T-helper 17 cell (primary cell): ENCODE data around the gene MBD3L2. TPM values are rescaled to one million over a fixed set of nuclear protein-coding genes. Genes with fewer than 3 reads are reported as not detected.
"Not testable (repeated sequence)": the region's sequence is repeated elsewhere in the genome, so short reads cannot be mapped to it uniquely, and the experiment has no call there.

Source experiments
- ATAC-seq: fragments of 150-1000 bp; cut with Tn5 transposase; 2 replicates; pipeline ENCODE4 v1.10.0; 2021; ENCODE audit warnings: mild to moderate bottlenecking, moderate library complexity
- DNase-seq, 3 donors: peaks; one replicate each; pipeline versions ENCODE4 v3.0.0 to v3.0.0-alpha.2; 2020 to 2021
- H3K9me3 ChIP-seq: one replicate; pipeline ENCODE4 v1.7.0; 2013; ENCODE audit warnings: low read length, mild to moderate bottlenecking; ENCODE audit not compliant: control insufficient read depth, poor library complexity, severe bottlenecking
- H3K27ac Mint-ChIP-seq: one replicate; pipeline ENCODE4 v1.8.0; 2022; ENCODE audit warnings: mild to moderate bottlenecking, moderate library complexity, mixed read lengths
- H3K27me3 Mint-ChIP-seq: one replicate; pipeline ENCODE4 v1.8.0; 2022; ENCODE audit warnings: mixed read lengths
- H3K36me3 Mint-ChIP-seq: one replicate; pipeline ENCODE4 v1.8.0; 2022; ENCODE audit warnings: low read depth, mixed read lengths
- H3K4me1 Mint-ChIP-seq: one replicate; pipeline ENCODE4 v1.8.0; 2022; ENCODE audit warnings: mild to moderate bottlenecking, mixed read lengths
- H3K4me3 Mint-ChIP-seq: one replicate; pipeline ENCODE4 v1.8.0; 2022; ENCODE audit warnings: mild to moderate bottlenecking, moderate library complexity, mixed read lengths
- total RNA-seq, 4 donors: library from RNA in 2 of 4; stranded (reverse) in 2 of 4; gene quantifications; one replicate each; pipeline ENCODE4 v1.2.3 and lab custom pipeline; 2022 to 2026

MBD3L2 gene
- total RNA-seq, 2 donors from 2014 or later, result not detected

DNA sequence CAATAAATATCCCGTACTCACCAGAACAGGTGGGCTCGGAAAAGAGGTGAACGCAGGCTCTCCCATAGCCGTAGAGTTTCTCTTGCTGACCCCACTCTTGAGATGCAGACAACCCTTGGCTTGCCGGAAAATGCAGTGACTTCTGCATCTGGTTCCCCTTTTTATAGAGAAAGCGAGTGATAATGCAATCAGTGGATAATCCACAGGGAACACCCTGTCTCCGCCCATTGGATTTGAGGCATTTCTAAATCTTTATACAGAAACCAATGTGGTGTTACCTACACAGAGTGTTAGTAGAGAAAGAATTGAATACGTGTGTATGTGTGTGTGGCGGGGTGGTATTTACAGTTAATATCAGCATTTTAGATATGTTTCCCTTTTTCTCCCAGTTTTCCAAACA lies 9.0 kb upstream of the MBD3L2 start, which contains the start of gene MBD3L4:
Gene MBD3L4 (minus strand): TSS at position 101 of the 400 bp plus-strand sequence. CDS start 35 bp downstream, at position 66.
- ATAC-seq, H3K27ac Mint-ChIP-seq, H3K4me1 Mint-ChIP-seq, H3K4me3 Mint-ChIP-seq, H3K27me3 Mint-ChIP-seq, H3K9me3 ChIP-seq, H3K36me3 Mint-ChIP-seq, DNase-seq: not testable (repeated sequence)

DNA sequence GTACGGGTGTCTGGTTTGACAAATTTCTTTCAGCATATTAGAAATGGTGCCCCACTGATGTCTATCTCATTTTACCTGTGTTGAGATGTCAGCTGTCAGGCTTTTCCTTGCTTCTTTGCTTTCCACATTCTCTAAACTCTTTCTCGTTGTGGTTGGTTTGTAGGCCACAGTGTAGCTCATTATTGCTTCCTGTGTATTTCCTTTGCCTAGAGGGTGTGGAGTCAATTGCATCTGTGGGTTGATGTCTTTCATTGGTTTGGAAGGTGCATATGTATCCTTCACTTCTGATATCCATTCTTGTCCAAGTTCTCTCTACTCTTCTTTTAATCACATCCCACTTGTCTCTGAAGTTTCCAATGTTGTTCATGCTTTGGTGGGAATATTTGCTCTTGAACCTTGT lies 7.6 kb upstream of the MBD3L2 start:
- H3K27ac Mint-ChIP-seq, ATAC-seq, H3K4me3 Mint-ChIP-seq, H3K27me3 Mint-ChIP-seq, H3K9me3 ChIP-seq, DNase-seq, H3K36me3 Mint-ChIP-seq, H3K4me1 Mint-ChIP-seq: not testable (repeated sequence)

DNA sequence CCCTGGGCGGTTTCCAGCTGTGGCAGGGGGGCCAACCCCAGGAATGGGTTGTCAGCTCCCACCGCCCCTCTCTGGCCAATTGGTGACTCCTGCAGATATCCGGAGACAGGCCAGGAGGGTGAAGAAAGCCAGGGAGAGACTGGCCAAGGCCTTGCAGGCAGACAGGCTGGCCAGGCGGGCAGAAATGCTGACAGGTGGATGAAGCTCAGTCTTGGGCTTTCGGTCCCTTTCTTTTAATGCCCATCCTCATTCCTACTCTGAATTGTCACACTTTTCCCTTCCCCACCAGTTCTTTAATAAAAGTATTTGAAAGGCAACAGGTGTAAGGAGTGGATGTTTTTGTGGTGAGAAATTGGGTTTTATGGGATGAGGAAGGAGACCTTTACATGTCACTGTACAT lies 2.3 kb downstream of the MBD3L2 start:
- not testable (repeated sequence) for H3K4me1 Mint-ChIP-seq, H3K36me3 Mint-ChIP-seq, H3K9me3 ChIP-seq, H3K4me3 Mint-ChIP-seq, DNase-seq, ATAC-seq, H3K27me3 Mint-ChIP-seq, H3K27ac Mint-ChIP-seq

DNA sequence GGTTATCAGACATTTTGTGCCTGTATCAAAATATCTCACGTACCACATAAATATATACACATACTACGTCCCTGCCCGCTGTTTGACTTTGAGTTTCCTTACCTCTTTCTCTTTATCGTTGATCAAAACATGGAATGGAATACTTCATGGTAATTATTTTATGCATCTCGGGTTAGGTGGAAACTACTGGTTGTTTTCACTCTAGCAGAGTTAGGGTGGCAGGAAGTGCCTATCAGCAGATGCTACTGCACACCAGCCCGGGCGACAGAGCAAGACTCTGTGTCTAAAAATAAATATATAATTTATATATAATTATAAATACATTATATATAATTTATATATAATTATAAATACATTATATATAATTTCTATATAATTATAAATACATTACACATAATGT lies 3.8 kb downstream of the MBD3L2 start:
- not testable (repeated sequence) for ATAC-seq, H3K36me3 Mint-ChIP-seq, H3K9me3 ChIP-seq, H3K4me1 Mint-ChIP-seq, H3K27ac Mint-ChIP-seq, H3K4me3 Mint-ChIP-seq, DNase-seq, H3K27me3 Mint-ChIP-seq

DNA sequence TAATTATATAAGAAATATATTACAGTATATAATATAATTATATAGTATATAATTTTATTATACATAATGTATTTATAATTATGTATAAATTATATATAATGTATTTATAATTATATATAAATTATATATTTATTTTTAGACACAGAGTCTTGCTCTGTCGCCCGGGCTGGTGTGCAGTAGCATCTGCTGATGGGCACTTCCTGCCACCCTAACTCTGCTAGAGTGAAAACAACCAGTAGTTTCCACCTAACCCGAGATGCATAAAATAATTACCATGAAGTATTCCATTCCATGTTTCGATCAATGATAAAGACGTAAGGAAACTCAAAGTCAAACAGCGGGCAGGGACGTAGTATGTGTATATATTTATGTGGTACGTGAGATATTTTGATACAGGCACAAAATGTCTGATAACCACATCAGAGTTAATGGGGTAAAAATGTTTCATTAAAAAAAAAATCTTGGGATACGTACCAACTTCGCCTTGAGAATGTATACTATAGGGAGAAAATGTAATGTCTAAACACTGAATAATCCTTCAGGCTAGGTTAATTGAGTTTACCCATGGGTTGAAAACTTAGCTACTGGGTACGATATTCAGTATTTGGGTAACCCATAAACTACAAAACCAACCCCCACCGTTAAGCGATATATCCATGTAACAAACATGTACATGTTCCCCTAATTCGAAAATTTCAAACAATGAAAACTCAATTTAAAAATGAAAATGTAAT lies 5.7 kb downstream of the MBD3L2 start:
- H3K4me1 Mint-ChIP-seq, H3K36me3 Mint-ChIP-seq, DNase-seq, H3K9me3 ChIP-seq, H3K4me3 Mint-ChIP-seq, ATAC-seq, H3K27me3 Mint-ChIP-seq, H3K27ac Mint-ChIP-seq: not testable (repeated sequence)

DNA sequence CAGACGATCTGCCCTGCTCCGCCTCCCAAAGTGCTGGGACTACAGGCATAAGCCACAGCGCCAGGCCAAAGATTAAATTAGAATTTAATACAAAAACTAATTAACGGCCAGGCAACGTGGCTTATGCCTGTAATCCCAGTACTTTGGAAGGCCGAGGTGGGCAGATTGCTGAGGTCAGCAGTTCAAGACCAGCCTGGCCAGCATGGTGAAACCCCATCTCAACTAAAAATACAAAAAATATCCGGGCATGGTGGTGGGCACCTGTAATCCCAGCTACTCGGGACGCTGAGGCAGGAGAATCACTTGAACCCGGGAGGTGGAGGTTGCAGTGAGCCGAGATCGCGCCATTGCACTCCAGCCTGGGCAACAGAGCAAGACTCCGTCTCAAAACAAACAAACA lies 6.6 kb downstream of the MBD3L2 start:
- not testable (repeated sequence) for H3K9me3 ChIP-seq, H3K27ac Mint-ChIP-seq, H3K4me3 Mint-ChIP-seq, DNase-seq, H3K36me3 Mint-ChIP-seq, ATAC-seq, H3K4me1 Mint-ChIP-seq, H3K27me3 Mint-ChIP-seq

DNA sequence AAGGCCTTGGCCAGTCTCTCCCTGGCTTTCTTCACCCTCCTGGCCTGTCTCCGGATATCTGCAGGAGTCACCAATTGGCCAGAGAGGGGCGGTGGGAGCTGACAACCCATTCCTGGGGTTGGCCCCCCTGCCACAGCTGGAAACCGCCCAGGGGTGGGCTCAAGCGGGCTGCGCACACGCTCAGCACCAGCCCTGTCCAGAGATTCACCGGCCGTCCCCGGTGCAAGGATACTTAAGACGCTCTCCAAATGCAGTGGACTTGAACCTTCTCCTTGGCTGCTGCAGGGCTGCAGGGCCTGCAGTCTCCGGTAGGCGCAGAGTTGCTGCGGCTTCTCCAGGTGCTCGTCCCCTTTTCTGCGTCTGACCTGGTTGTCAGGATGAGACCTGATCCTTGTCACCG lies 7.2 kb downstream of the MBD3L2 start:
- not testable (repeated sequence) for H3K27me3 Mint-ChIP-seq, H3K36me3 Mint-ChIP-seq, H3K4me3 Mint-ChIP-seq, H3K9me3 ChIP-seq, H3K27ac Mint-ChIP-seq, DNase-seq, H3K4me1 Mint-ChIP-seq, ATAC-seq

DNA sequence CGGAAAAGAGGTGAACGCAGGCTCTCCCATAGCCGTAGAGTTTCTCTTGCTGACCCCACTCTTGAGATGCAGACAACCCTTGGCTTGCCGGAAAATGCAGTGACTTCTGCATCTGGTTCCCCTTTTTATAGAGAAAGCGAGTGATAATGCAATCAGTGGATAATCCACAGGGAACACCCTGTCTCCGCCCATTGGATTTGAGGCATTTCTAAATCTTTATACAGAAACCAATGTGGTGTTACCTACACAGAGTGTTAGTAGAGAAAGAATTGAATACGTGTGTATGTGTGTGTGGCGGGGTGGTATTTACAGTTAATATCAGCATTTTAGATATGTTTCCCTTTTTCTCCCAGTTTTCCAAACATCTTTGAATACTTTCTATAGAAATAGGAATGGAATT lies 9.5 kb downstream of the MBD3L2 start, which contains the start of gene MBD3L3:
Gene MBD3L3 (minus strand): TSS at position 101 of the 400 bp plus-strand sequence. CDS start 71 bp downstream, at position 30.
- H3K27ac Mint-ChIP-seq, DNase-seq, H3K27me3 Mint-ChIP-seq, H3K4me1 Mint-ChIP-seq, H3K9me3 ChIP-seq, H3K36me3 Mint-ChIP-seq, ATAC-seq, H3K4me3 Mint-ChIP-seq: not testable (repeated sequence)

DNA sequence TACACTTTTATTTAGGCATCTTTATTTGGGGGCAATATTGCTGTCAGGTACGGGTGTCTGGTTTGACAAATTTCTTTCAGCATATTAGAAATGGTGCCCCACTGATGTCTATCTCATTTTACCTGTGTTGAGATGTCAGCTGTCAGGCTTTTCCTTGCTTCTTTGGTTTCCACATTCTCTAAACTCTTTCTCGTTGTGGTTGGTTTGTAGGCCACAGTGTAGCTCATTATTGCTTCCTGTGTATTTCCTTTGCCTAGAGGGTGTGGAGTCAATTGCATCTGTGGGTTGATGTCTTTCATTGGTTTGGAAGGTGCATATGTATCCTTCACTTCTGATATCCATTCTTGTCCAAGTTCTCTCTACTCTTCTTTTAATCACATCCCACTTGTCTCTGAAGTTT lies 10.9 kb downstream of the MBD3L2 start:
- H3K36me3 Mint-ChIP-seq, H3K27me3 Mint-ChIP-seq, H3K9me3 ChIP-seq, H3K4me3 Mint-ChIP-seq, H3K4me1 Mint-ChIP-seq, DNase-seq, H3K27ac Mint-ChIP-seq: not testable (repeated sequence)
- ATAC-seq, result peak; percentile 47

DNA sequence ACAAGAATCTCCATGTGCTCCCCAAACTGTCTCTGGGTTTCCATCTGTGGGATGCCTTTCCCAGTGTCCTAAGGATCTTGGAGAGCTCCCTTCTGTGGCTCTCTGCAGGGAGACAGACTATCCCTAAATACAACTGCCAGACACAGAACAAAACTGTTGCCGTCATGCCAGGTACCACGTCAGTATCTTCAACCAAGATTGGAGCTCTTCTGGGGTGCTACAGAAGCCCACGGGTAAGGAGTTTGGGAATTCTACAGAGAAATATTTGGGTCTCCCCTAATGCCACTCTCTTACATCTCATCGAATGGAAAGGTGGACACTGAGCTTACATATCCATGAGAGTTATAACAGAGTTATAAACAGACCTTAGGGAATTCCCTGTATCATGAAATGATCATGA lies 14.2 kb downstream of the MBD3L2 start:
- no peaks in the 10 kb centered on the region for H3K9me3 ChIP-seq
- no peaks in the 10 kb centered on the region for H3K27me3 Mint-ChIP-seq
- H3K4me3 Mint-ChIP-seq, result no peak overlapping the region
- H3K36me3 Mint-ChIP-seq, result no peaks in the 10 kb centered on the region
- no peak for ATAC-seq
- no peaks in the 10 kb centered on the region for H3K4me1 Mint-ChIP-seq
- no peak overlapping the region for H3K27ac Mint-ChIP-seq
- no peak for DNase-seq

DNA sequence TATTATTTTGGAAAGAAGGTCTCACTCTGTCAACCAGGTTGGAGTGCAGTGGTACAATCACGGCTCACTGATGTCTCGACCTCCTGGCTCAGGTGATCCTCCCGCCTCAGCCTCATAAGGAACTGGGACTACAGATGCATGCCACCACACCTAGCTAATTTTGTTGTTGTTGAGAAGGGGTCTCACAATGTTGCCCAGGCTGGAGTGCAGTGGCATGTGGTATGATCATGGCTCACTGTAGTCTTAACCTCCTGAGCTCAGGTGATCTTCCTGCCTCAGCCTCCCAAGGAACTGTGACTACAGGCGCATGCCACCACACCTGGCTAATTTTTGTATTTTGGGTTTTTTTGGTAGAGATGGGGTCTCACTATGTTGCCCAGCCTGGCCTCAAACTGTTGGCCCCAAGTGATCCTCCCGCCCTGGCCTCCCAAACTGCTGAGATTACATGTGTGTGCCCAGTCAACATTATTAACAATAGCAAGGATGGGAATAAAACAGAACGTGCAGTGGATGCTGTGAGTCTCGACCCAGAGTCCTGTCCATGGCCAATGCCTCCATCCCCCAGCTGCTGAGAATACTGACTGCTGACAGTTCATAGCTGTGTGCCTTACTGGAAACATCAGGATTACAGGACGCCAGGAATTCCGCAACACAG lies 14.8 kb downstream of the MBD3L2 start:
- ATAC-seq (no peak), DNase-seq (no peak)
- no peak overlapping the region for H3K4me3 Mint-ChIP-seq
- no peaks in the 10 kb centered on the region for H3K27me3 Mint-ChIP-seq
- H3K36me3 Mint-ChIP-seq, result no peaks in the 10 kb centered on the region
- no peak overlapping the region for H3K27ac Mint-ChIP-seq
- H3K4me1 Mint-ChIP-seq, result peaks cover 2% of the 10 kb centered on the region
- no peaks in the 10 kb centered on the region for H3K9me3 ChIP-seq

DNA sequence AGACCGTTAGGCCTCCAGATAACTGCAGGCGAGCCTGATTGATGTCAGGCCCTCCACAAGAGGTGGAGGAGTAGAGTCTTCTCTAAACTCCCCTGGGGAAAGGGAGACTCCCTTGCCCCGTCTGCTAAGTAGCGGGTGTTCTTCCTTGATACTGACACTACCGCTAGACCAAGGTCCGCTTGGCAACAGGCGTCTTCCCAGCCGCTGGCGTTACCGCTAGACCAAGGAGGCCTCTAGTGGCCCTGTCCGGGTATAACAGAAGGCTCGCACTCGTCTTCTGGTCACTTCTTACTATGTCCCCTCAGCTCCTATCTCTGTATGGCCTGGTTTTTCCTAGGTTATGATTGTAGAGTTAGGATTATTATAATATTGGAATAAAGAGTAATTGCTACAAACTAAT lies 18.0 kb downstream of the MBD3L2 start:
- not testable (repeated sequence) for H3K27ac Mint-ChIP-seq, H3K4me1 Mint-ChIP-seq, H3K9me3 ChIP-seq, H3K4me3 Mint-ChIP-seq, DNase-seq, H3K27me3 Mint-ChIP-seq, H3K36me3 Mint-ChIP-seq, ATAC-seq

DNA sequence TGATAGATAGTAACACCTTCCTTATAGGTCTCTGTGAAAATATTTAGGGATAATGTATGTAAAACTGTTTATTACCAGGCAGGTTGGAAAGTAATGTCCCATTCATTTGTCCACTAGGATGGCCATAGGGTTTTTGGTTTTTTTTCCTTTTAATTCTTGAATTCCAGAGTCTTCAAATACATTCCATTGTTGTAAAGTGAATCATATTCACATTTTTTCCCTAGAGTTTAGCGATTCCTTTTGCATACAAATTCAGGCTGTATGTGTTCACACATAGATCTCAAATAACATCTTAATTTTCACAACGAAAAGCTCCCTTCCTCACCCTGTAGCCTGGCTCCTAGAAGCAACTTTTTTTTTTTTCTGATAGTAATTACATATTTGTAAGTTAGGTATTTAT lies 18.6 kb downstream of the MBD3L2 start:
- Mint-ChIP-seq H3K27ac (no peak overlapping the region), H3K4me3 (no peak overlapping the region), H3K27me3 (no peaks in the 10 kb centered on the region), H3K36me3 (peaks cover 6% of the 10 kb centered on the region), H3K4me1 (peaks cover 11% of the 10 kb centered on the region)
- DNase-seq (no peak), ATAC-seq (no peak)
- no peaks in the 10 kb centered on the region for H3K9me3 ChIP-seq

DNA sequence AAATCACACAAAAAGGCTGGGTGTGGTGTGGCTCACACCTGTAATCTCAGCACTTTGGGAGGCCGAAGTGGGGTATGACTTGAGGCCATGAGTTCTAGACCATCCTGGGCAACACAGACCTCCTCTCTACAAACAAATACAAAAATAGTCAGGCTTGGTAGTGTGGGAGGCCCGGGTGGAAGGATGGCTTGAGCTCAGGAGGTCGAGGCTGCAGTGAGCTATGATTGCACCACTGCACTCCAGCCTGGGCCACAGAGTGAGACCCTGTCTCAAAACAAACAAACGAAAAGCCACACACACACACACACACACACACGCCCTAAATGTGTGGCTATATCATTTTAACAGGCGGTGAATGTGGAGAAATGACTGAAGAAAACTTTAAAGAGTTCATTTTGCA lies 19.5 kb downstream of the MBD3L2 start:
- DNase-seq (no peak), ATAC-seq (no peak)
- no peaks in the 10 kb centered on the region for H3K27me3 Mint-ChIP-seq
- peak overlapping the region; percentile 95 for H3K4me3 Mint-ChIP-seq
- H3K9me3 ChIP-seq, result no peaks in the 10 kb centered on the region
- H3K4me1 Mint-ChIP-seq, result peaks cover 13% of the 10 kb centered on the region
- peak overlapping the region; percentile 94 for H3K27ac Mint-ChIP-seq
- H3K36me3 Mint-ChIP-seq, result peaks cover 7% of the 10 kb centered on the region
